GM19023 (cell line): ENCODE results near the gene TMEM150C.
"Not testable (repeated sequence)": the region's sequence is repeated elsewhere in the genome, so short reads cannot be mapped to it uniquely, and the experiment has no call there.

Source experiments
- ATAC-seq: cut with Tn5 transposase; IDR thresholded peaks from one replicate; pipeline ENCODE4 v1.9.1; 2021; ENCODE audit warnings: mild to moderate bottlenecking, moderate library complexity; ENCODE audit not compliant: unreplicated experiment

Gene TMEM150C

DNA sequence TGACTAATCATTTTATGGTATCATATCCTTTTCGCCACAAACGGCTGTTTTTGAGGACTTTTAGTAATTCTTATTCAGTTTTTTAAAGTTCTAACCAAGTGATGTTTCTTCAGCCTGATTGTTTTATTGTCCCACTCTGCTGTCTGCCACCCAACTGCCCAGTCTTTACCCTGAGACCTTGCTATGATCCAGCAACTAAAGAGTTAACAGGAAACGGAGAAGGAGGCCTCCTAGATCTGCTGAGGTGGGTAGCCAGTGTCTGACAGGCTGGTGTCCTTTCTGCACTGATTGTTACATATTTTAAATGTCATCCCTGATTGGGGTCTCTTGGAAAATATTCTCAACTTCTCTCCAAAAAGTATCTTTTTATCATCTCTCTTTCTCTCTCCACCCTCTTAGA is 7.9 kb upstream of the TMEM150C start:
- ATAC-seq = no peak

- ATAC-seq = no peak
These were observed 7.3 kb upstream of the TMEM150C start for GRCh38 chr4:82569076-82569475.

GRCh38 chr4:82567444-82567843 is 5.7 kb upstream of the TMEM150C start:
- ATAC-seq = no peak

- ATAC-seq = no peak
These were observed 721 bp upstream of the TMEM150C start for GRCh38 chr4:82562564-82562854.

GRCh38 chr4:82560853-82561785 is 669 bp downstream of the TMEM150C start:
- ATAC-seq = no peak

DNA sequence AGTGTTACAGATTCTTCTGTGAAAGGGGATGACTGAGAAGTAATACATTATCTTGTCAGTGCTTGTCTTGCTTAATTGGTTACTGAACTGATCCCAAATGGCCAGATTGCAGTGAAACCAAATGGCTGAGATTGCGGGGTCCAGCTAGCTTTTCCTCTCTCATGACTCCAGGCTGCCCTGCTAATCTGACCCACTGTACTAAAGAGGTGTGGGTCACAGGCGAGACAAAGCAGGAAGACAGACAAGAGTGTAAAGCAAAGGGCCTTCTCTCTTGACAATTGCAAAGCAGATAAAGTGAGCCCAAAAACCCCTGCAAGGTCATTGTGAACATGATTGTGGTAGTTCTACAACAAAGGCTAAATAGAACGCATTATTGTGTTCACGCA is 2.1 kb downstream of the TMEM150C start:
- ATAC-seq = no peak

DNA sequence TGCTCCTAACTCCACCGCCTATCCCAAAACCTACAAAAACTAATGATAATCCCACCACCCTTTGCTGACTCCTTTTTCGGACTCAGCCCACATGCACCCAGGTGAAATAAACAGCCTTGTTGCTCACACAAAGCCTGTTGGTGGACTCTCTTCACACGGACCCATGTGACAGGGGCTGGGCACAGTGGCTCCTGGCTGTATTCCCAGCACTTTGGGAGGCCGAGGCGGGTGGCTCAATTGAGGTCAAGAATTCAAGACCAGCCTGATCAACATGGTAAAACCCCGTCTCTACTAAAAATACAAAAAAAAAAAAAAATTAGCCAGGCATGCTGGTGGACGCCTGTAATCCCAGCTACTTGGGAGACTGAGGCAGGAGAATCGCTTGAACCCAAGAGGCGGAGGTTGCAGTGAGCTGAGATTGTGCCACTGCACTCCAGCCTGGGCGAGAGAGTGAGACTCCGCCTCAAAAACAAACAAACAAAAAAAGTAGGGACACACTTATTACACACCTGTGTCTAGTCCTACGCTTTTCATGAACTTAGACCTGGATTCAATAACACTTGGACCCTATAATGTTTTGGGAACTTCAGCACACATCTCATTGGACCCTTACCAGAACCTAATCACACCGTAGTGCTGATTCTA is 2.6 kb downstream of the TMEM150C start:
- ATAC-seq = not testable (repeated sequence)

DNA sequence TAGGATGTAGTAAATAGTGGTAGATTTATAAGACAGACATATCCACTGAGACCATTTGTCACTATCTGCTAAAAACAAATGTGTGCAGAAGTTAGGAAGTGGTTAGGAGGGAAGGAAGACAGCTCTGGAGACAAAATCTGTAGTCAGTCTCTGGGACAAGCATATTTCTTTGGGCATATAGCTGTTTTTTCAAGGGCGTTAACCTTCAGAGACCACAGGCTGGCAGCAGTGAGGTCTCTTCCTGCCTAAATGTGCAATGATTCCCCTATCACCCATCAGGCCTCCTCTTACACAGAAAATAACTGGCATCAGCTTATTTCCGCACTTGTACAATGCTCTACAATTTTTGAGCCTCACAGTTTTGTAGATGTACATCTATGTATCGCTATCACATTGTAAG is 6.5 kb downstream of the TMEM150C start:
- no peak for ATAC-seq

- ATAC-seq = no peak
These were observed 8.8 kb downstream of the TMEM150C start for GRCh38 chr4:82553020-82553419.

GRCh38 chr4:82551734-82552133 is 10.1 kb downstream of the TMEM150C start:
- ATAC-seq = no peak

- not testable (repeated sequence) for ATAC-seq
These were observed 13.9 kb downstream of the TMEM150C start for GRCh38 chr4:82547850-82548249.

GRCh38 chr4:82543131-82543530 is 18.7 kb downstream of the TMEM150C start:
- no peak for ATAC-seq

- ATAC-seq = no peak
These were observed 19.1 kb downstream of the TMEM150C start for GRCh38 chr4:82542642-82543041.

- ATAC-seq = no peak
These were observed 32.5 kb downstream of the TMEM150C start for GRCh38 chr4:82529322-82529721.

DNA sequence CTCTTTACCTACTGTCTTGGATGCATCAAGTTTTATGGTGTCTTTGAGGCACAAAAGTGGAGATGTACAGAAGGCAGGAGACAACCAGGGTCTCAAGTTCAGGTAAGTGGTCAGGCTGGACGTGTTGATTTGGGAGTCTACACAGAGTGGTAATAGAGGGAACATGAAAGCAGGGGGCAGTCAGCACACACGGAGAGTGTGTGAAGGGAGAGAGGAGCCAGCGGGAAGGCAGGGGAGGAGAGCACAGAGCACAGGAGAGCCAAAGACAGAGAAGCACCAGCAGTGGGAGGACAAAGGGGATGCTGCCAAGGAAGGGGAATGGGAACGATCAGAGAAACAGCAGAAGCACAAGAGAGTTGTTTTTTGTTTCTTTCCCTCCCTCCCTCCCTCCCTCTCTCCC is 32.9 kb downstream of the TMEM150C start:
- no peak for ATAC-seq

- no peak for ATAC-seq
These were observed 33.7 kb downstream of the TMEM150C start for GRCh38 chr4:82528074-82528473.

DNA sequence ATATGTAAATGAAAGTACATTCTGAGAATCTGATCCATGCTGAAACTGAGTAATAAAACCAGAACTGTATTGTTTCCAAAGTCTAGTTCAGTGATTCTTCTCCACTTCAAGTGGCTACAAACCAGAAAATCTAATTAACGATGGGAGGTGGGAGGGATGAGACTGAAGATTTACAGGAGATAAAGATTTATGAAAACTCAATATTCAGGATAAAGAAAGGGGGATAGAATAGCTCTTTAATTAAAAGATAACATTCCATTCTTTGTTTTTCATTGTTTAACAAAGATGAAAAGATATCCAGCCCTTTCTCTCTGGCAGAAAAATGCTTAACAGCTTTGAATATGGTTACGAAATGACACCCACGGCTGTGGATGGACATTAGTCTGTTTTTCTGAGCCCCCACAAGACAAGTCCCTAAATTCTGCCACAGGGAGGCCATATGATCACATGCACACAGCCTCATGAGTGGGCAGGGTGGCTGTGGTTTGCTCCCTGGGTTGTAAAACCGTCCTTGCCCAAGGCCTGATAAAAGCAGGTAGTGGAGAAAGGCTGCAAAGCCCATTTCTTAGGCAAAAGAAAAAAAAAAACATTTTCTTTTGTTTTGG is 36.4 kb downstream of the TMEM150C start:
- no peak for ATAC-seq

DNA sequence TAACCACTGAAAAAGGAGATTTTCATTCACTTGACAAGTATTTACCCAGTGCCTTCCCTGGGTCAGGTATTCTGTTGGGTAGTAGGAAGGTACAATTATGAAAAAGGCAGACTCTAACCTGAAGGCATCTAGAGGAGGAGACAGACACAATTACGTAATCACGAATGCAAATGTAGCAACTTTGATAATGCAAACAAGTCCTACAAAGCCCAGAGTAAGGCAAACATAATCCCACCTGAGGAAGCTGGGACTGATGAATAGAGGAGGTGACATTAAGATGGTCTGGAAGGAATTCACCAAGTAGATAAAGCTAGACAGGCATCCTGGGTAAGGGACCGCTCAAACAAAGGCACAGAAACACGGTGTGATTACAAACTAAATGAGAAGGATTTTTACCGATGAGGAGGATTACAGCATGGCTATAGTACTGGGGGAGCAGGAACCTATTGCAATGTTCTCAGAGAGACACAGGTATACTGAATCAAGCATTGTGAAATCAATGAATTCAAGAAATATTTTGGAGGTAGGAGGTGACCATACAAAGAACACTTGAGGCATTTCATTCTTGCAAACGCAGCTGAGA is 37.1 kb downstream of the TMEM150C start:
- no peak for ATAC-seq

- ATAC-seq = no peak
These were observed 38.6 kb downstream of the TMEM150C start for GRCh38 chr4:82523179-82523578.

DNA sequence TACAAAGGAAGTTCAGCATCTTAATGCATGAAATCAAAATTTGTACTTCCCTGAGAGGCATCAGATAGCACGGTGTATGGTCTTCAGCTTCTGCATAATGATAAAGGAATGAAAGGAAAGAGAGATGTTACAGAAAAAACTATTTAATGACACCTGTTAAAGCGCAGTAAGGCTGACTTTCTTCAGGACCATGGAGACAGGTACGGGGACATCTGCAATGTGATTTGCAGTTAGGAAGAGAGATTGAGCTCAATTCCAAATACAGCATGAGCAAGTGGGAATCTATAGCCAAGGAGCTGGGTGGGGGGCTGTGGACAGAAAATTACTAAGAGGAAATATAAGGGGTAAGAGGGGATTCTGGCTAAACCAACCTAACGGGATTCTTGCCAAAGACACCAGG is 39.3 kb downstream of the TMEM150C start:
- no peak for ATAC-seq

- ATAC-seq = no peak
These were observed 40.5 kb downstream of the TMEM150C start for GRCh38 chr4:82521283-82521682.

GRCh38 chr4:82519776-82520175 is 42.0 kb downstream of the TMEM150C start:
- no peak for ATAC-seq
